Pancreas (tissue), 10 donors: ENCODE results near the gene ARIH2. TPM values are rescaled to one million over a fixed set of nuclear protein-coding genes. Genes with fewer than 3 reads are reported as not detected.

ENCODE experiments used
- ATAC-seq, 4 donors: fragments of 200-7000 bp; cut with Tn5 transposase; one replicate each; pipeline versions ENCODE4 v1.8.0 to v1.9.1; 2020; ENCODE audit warnings: mild to moderate bottlenecking in 4 of 4, moderate library complexity in 4 of 4
- DNase-seq, 6 donors: peaks; one replicate each; pipeline ENCODE4 v3.0.0-alpha.2; 2020
- FAIRE-seq: peaks from 2 replicates; lab custom pipeline; 2012; peaks lifted over from hg19 to GRCh38; lab: Jason Lieb, UNC
- H3K27ac ChIP-seq, 4 donors: fragments of 200-600 bp; sonication (generic); 1 replicate in 3 of 4; 2 replicates in 1 of 4; pipeline versions ENCODE4 v1.5.0 to v1.8.0; 2020
- H3K27me3 ChIP-seq, 4 donors: fragments of 200-600 bp; one replicate each; pipeline ENCODE4 v1.8.0; 2021
- H3K36me3 ChIP-seq, 3 donors: fragments of 200-600 bp; sonication (generic) in 1 of 3; one replicate each; pipeline versions ENCODE4 v1.5.0 to v1.8.0; 2020 to 2021
- H3K4me1 ChIP-seq, 3 donors: fragments of 200-600 bp; one replicate each; pipeline ENCODE4 v1.8.0; 2021
- H3K4me3 ChIP-seq, 4 donors: fragments of 200-600 bp; sonication (generic) in 2 of 4; one replicate each; pipeline versions ENCODE4 v1.5.0 to v1.8.0; 2020 to 2021
- H3K9me3 ChIP-seq, 4 donors: fragments of 200-600 bp; one replicate each; pipeline ENCODE4 v1.8.0; 2021
- CTCF ChIP-seq, 4 donors: fragments of 200-600 bp; sonication (generic) in 3 of 4; IDR thresholded peaks; one replicate each; pipeline versions ENCODE4 v1.5.0 to v1.8.0; 2021; ENCODE audit warnings: antibody characterized with exemption in 4 of 4
- WGBS, 2 donors: extraction: QIAGEN DNeasy Blood & Tissue Kit; methylation state at CpG; one replicate each; pipeline ENCODE4 v1.1.7; 2013; 5-methylcytosine and 5-hydroxymethylcytosine counted together
- intact Hi-C, 3 donors: fragments of 100-400 bp; cut with DNase I; formaldehyde crosslinking; loops; one replicate each; pipeline versions ENCODE4 v1.11.1 to v1.14.2; 2022
- polyA plus RNA-seq, 2 donors: library from polyadenylated mRNA; stranded (reverse); fragments of 200-250 nt; gene quantifications; one replicate each; pipeline ENCODE4 v1.2.3, GENCODE V29; 2013
- total RNA-seq, 6 donors: library from RNA; stranded (reverse); fragmentation: NEBNext Ultra II Directional in 4 of 6; extraction: Animal tissue kit (Norgen Biotek cat#: 25700) in 4 of 6; gene quantifications; one replicate each; pipeline versions ENCODE4 v1.2.1 to v1.2.4, GENCODE V29; 2021 to 2023
- donor health status: healthy with polysubstance abuse.
- donor health status: DM: no; HTN: no; CAD: no; lungs with moderate emphysema.
- donor health status: DM: no; HTN: no; CAD: no.
- donor health status: control.
- donor health status: control.
- donor health status: Bipolar disorder and iron deficiency.
- donor health status: DM: yes; HTN: yes; CAD: no.
- donor health status: DM: no; HTN: no; CAD: no.
- donor health status: DM: no; HTN: no; CAD: no.
- donor health status: DM: yes; HTN: yes; CAD: no.

The ARIH2 gene
- total and polyA plus RNA-seq, 8 donors: 33.3 to 53.6 (median 41.6) TPM

- H3K4me1 ChIP-seq: no peaks in the 10 kb centered on the region
- ATAC-seq (no peak), FAIRE-seq (no peak), DNase-seq (no peak)
- TF ChIP-seq CTCF (IDR thresholded peaks at IDR 0.05): no peak
- no peak overlapping the region for H3K4me3 ChIP-seq
- no peaks in the 10 kb centered on the region for H3K27me3 ChIP-seq
- H3K36me3 ChIP-seq: peaks cover 0 to 4% (median 0%) of the 10 kb centered on the region in 3 donors
- no peaks in the 10 kb centered on the region for H3K9me3 ChIP-seq
- 90 to 97% methylated on average over 2 of the region's 2 CpGs for WGBS, 2 donors
- H3K27ac ChIP-seq: no peak overlapping the region
- intact Hi-C loops: no loop called here
Measured at GRCh38 chr3:48957006-48957705, 38.5 kb downstream of the ARIH2 start.

GRCh38 chr3:48960841-48961413, 42.3 kb downstream of the ARIH2 start:
- H3K27me3 ChIP-seq: no peaks in the 10 kb centered on the region
- no peak overlapping the region for H3K27ac ChIP-seq
- 90% methylated on average over 4 of the region's 4 CpGs for WGBS, 2 donors
- FAIRE-seq (no peak), DNase-seq (no peak), ATAC-seq (no peak)
- no peak for TF ChIP-seq CTCF (IDR thresholded peaks at IDR 0.05)
- peaks cover 0 to 3% (median 0%) of the 10 kb centered on the region in 3 donors for H3K36me3 ChIP-seq
- no peaks in the 10 kb centered on the region for H3K4me1 ChIP-seq
- no peak overlapping the region for H3K4me3 ChIP-seq
- H3K9me3 ChIP-seq: no peaks in the 10 kb centered on the region
- intact Hi-C loops: no loop called here

GRCh38 chr3:48962340-48962739, 43.7 kb downstream of the ARIH2 start:
- Histone ChIP-seq H3K27me3 (no peaks in the 10 kb centered on the region), H3K4me1 (no peaks in the 10 kb centered on the region), H3K4me3 (no peak overlapping the region), H3K9me3 (no peaks in the 10 kb centered on the region), H3K36me3 (peaks cover 0 to 7% (median 3%) of the 10 kb centered on the region in 3 donors), H3K27ac (no peak overlapping the region)
- FAIRE-seq: no peak
- ATAC-seq: no peak
- DNase-seq: no peak
- intact Hi-C loops: no loop called here
- WGBS, 2 donors: 84% methylated on average over 2 of the region's 2 CpGs
- no peak for TF ChIP-seq CTCF (IDR thresholded peaks at IDR 0.05)

GRCh38 chr3:48962939-48963338, 44.3 kb downstream of the ARIH2 start:
- DNase-seq (no peak), ATAC-seq (no peak), FAIRE-seq (no peak)
- no peaks in the 10 kb centered on the region for H3K4me1 ChIP-seq
- intact Hi-C loops: no loop called here
- H3K27me3 ChIP-seq: no peaks in the 10 kb centered on the region
- no peak overlapping the region for H3K27ac ChIP-seq
- TF ChIP-seq CTCF (IDR thresholded peaks at IDR 0.05): no peak
- peaks cover 0 to 9% (median 3%) of the 10 kb centered on the region in 3 donors for H3K36me3 ChIP-seq
- no peak overlapping the region for H3K4me3 ChIP-seq
- no peaks in the 10 kb centered on the region for H3K9me3 ChIP-seq
- 82 to 83% methylated on average over 4 of the region's 4 CpGs for WGBS, 2 donors

GRCh38 chr3:48963591-48963990, 44.9 kb downstream of the ARIH2 start:
- FAIRE-seq: no peak
- no peak for TF ChIP-seq CTCF (IDR thresholded peaks at IDR 0.05)
- 83 to 84% methylated on average over 2 of the region's 2 CpGs for WGBS, 2 donors
- intact Hi-C loops: no loop called here
- ATAC-seq: no peak
- no peaks in the 10 kb centered on the region for H3K9me3 ChIP-seq
- no peak overlapping the region for H3K4me3 ChIP-seq
- H3K36me3 ChIP-seq: peaks cover 0 to 11% (median 3%) of the 10 kb centered on the region in 3 donors
- H3K27ac ChIP-seq: no peak overlapping the region
- no peak for DNase-seq
- no peaks in the 10 kb centered on the region for H3K4me1 ChIP-seq
- H3K27me3 ChIP-seq: no peaks in the 10 kb centered on the region
